Neural cell (in vitro differentiated cells): ENCODE data around the gene KLHL42. TPM values are rescaled to one million over a fixed set of nuclear protein-coding genes. Genes with fewer than 3 reads are reported as not detected.

Experiments used
- H2AFZ ChIP-seq: fragments of 200-600, 300-800 bp; sonication (generic), shearing (Covaris generic); 2 replicates; pipeline ENCODE4 v1.6.0; 2014; ENCODE audit warnings: low read depth, mild to moderate bottlenecking, antibody characterized with exemption, low read length, moderate library complexity
- H3F3A ChIP-seq: fragments of 200-600 bp; shearing (Covaris generic); 2 replicates; pipeline ENCODE4 v1.6.1; 2016; ENCODE audit warnings: mild to moderate bottlenecking, moderate library complexity, mixed read lengths, antibody characterized with exemption, low read length; ENCODE audit not compliant: insufficient read depth, poor library complexity, severe bottlenecking
- H3K27ac ChIP-seq: fragments of 200-600, 300-800 bp; sonication (generic), shearing (Covaris generic); 2 replicates; pipeline ENCODE4 v1.5.1; 2014; ENCODE audit warnings: mild to moderate bottlenecking, low read length, moderate library complexity
- H3K27me3 ChIP-seq: fragments of 300-800, 200-600 bp; sonication (generic), shearing (Covaris generic); 2 replicates; pipeline ENCODE4 v1.6.0; 2014; ENCODE audit warnings: mild to moderate bottlenecking, low read depth, low read length, moderate library complexity; ENCODE audit not compliant: insufficient read depth
- H3K36me3 ChIP-seq: fragments of 300-800, 200-600 bp; sonication (generic), shearing (Covaris generic); 2 replicates; pipeline ENCODE4 v1.5.1; 2014; ENCODE audit warnings: mild to moderate bottlenecking, antibody characterized with exemption, low read length, moderate library complexity; ENCODE audit not compliant: insufficient read depth
- H3K4me2 ChIP-seq: fragments of 300-800, 200-600 bp; sonication (generic), shearing (Covaris generic); 2 replicates; pipeline ENCODE4 v1.6.0; 2014; ENCODE audit warnings: mild to moderate bottlenecking, low read length
- H3K4me3 ChIP-seq: fragments of 300-800, 200-600 bp; sonication (generic), shearing (Covaris generic); 2 replicates; pipeline ENCODE4 v1.5.1; 2014; ENCODE audit warnings: mild to moderate bottlenecking, low read length, moderate library complexity
- H3K79me2 ChIP-seq: fragments of 200-600 bp; shearing (Covaris generic); replicated peaks from 2 replicates; pipeline ENCODE4 v1.6.0; 2014; ENCODE audit warnings: mild to moderate bottlenecking, low read length, moderate library complexity; ENCODE audit not compliant: insufficient read depth
- H3K9ac ChIP-seq: fragments of 300-800, 200-600 bp; sonication (generic), shearing (Covaris generic); 2 replicates; pipeline ENCODE4 v1.6.1; 2016; ENCODE audit warnings: mild to moderate bottlenecking, low read length, mixed read lengths
- H3K9me2 ChIP-seq: fragments of 200-600 bp; shearing (Covaris generic); 2 replicates; pipeline ENCODE4 v1.6.1; 2016; ENCODE audit warnings: mild to moderate bottlenecking, low read length, mixed read lengths; ENCODE audit not compliant: insufficient read depth
- H3K9me3 ChIP-seq: fragments of 200-600, 300-800 bp; sonication (generic), shearing (Covaris generic); 2 replicates; pipeline ENCODE4 v1.6.1; 2016; ENCODE audit warnings: mild to moderate bottlenecking, mixed run types, low read length, moderate library complexity, mixed read lengths
- H4K20me1 ChIP-seq: fragments of 200-600 bp; shearing (Covaris generic); 2 replicates; pipeline ENCODE4 v1.6.1; 2016; ENCODE audit warnings: mild to moderate bottlenecking, mixed run types; ENCODE audit not compliant: insufficient read depth
- CTCF ChIP-seq: fragments of 450-650 bp; IDR thresholded peaks from 2 replicates; pipeline ENCODE4 v1.5.1; 2014; ENCODE audit warnings: antibody characterized with exemption, mild to moderate bottlenecking, moderate library complexity; ENCODE audit not compliant: poor library complexity, severe bottlenecking
- EP300 ChIP-seq: fragments of 450-650 bp; conservative IDR thresholded peaks from 2 replicates; pipeline ENCODE4 v1.6.1; 2014; ENCODE audit warnings: antibody characterized with exemption, mild to moderate bottlenecking, moderate library complexity; ENCODE audit not compliant: poor library complexity, severe bottlenecking
- EZH2 ChIP-seq: fragments of 200-600, 300-800 bp; shearing (Covaris generic), sonication (generic); IDR thresholded peaks from 2 replicates; pipeline ENCODE4 v1.6.1; 2014; ENCODE audit warnings: antibody characterized with exemption, low read length, borderline replicate concordance, mild to moderate bottlenecking; ENCODE audit not compliant: insufficient read depth, poor library complexity, severe bottlenecking
- MXI1 ChIP-seq: fragments of 450-650 bp; conservative IDR thresholded peaks from 2 replicates; pipeline ENCODE4 v1.6.1; 2014; ENCODE audit warnings: antibody characterized with exemption, mild to moderate bottlenecking; ENCODE audit not compliant: poor library complexity, severe bottlenecking
- POLR2AphosphoS5 ChIP-seq: IDR thresholded peaks from 2 replicates; pipeline ENCODE4 v1.6.1; 2012
- RAD21 ChIP-seq: fragments of 450-650 bp; conservative IDR thresholded peaks from 2 replicates; pipeline ENCODE4 v1.6.1; 2014; ENCODE audit warnings: antibody characterized with exemption, mild to moderate bottlenecking, moderate library complexity
- REST ChIP-seq: IDR thresholded peaks from 2 replicates; pipeline ENCODE4 v1.6.1; 2012; ENCODE audit warnings: borderline replicate concordance
- SMC3 ChIP-seq: fragments of 450-650 bp; conservative IDR thresholded peaks from 2 replicates; pipeline ENCODE4 v1.6.1; 2014; ENCODE audit warnings: antibody characterized with exemption, mild to moderate bottlenecking, moderate library complexity; ENCODE audit not compliant: poor library complexity
- TAF1 ChIP-seq: IDR thresholded peaks from 2 replicates; pipeline ENCODE4 v1.6.1; 2012; ENCODE audit warnings: low read depth
- polyA plus RNA-seq: library from polyadenylated mRNA; depleted of rRNA; stranded (reverse); fragments of >200 nt; gene quantifications from 2 replicates; pipeline ENCODE4 v1.2.3, GENCODE V29; 2014

The KLHL42 gene
- polyA plus RNA-seq, 1 donor from 2014 or later = 52.2 TPM

- H3K9me3 ChIP-seq = no peaks in the 10 kb centered on the region
- H2AFZ ChIP-seq = no peak overlapping the region
- TF ChIP-seq EZH2 (no peak), TAF1 (no peak), POLR2AphosphoS5 (no peak), MXI1 (no peak), EP300 (no peak), RAD21 (no peak), SMC3 (no peak), REST (no peak), CTCF (no peak)
- no peak overlapping the region for H3K4me2 ChIP-seq
- no peaks in the 10 kb centered on the region for H4K20me1 ChIP-seq
- no peak overlapping the region for H3K4me3 ChIP-seq
- no peaks in the 10 kb centered on the region for H3K36me3 ChIP-seq
- no peaks in the 10 kb centered on the region for H3K9me2 ChIP-seq
- H3K9ac ChIP-seq = no peak overlapping the region
- no peak overlapping the region for H3K27ac ChIP-seq
- no peaks in the 10 kb centered on the region for H3K79me2 ChIP-seq
- no peaks in the 10 kb centered on the region for H3K27me3 ChIP-seq
- no peaks in the 10 kb centered on the region for H3F3A ChIP-seq
Observed at GRCh38 chr12:27771481-27772327, 8.3 kb upstream of the KLHL42 start.

GRCh38 chr12:27772328-27773049, 7.5 kb upstream of the KLHL42 start:
- no peak for TF ChIP-seq CTCF
- TF ChIP-seq RAD21 = no peak
- TF ChIP-seq REST = no peak
- no peak for TF ChIP-seq EZH2
- no peak for TF ChIP-seq EP300
- TF ChIP-seq POLR2AphosphoS5 = no peak
- TF ChIP-seq SMC3 = no peak
- TF ChIP-seq MXI1 = no peak
- TF ChIP-seq TAF1 = no peak
- Histone ChIP-seq H2AFZ (no peak overlapping the region), H3K79me2 (peaks cover 2% of the 10 kb centered on the region), H3K27me3 (no peaks in the 10 kb centered on the region), H3K9me3 (no peaks in the 10 kb centered on the region), H3K9ac (no peak overlapping the region), H3F3A (no peaks in the 10 kb centered on the region), H3K36me3 (no peaks in the 10 kb centered on the region), H3K4me3 (no peak overlapping the region), H3K4me2 (no peak overlapping the region), H3K9me2 (no peaks in the 10 kb centered on the region), H4K20me1 (no peaks in the 10 kb centered on the region), H3K27ac (no peak overlapping the region)
